T-helper 1 cell treated with Interleukin-12 subunit alpha and Interleukin-12 subunit beta and Interleukin-4 antibody, amounts not matched to agents 30 μg/mL and 1 μg/mL, for 36 hours (primary cell): ENCODE results near the gene MID2.
"Not testable (repeated sequence)": the region's sequence is repeated elsewhere in the genome, so short reads cannot be mapped to it uniquely, and the experiment has no call there.

Experiments used
- H3K27ac Mint-ChIP-seq: one replicate; pipeline ENCODE4 v1.8.0; 2021; ENCODE audit warnings: mild to moderate bottlenecking, mixed read lengths
- H3K27me3 Mint-ChIP-seq: one replicate; pipeline ENCODE4 v1.8.0; 2021; ENCODE audit warnings: low read depth, mixed read lengths
- H3K36me3 Mint-ChIP-seq: one replicate; pipeline ENCODE4 v1.8.0; 2021; ENCODE audit warnings: low read depth, mixed read lengths
- H3K4me1 Mint-ChIP-seq: one replicate; pipeline ENCODE4 v1.8.0; 2021; ENCODE audit warnings: low read depth, mixed read lengths
- H3K4me3 Mint-ChIP-seq: one replicate; pipeline ENCODE4 v1.8.0; 2021; ENCODE audit warnings: mild to moderate bottlenecking, moderate library complexity, mixed read lengths
- H3K9me3 Mint-ChIP-seq: one replicate; pipeline ENCODE4 v1.8.0; 2021; ENCODE audit warnings: mixed read lengths

MID2 gene

GRCh38 chrX:107829878-107830277 is 4.2 kb downstream of the MID2 start:
- Mint-ChIP-seq H3K27ac (no peak overlapping the region), H3K36me3 (no peaks in the 10 kb centered on the region), H3K4me1 (peaks cover 15% of the 10 kb centered on the region), H3K27me3 (peaks cover 6% of the 10 kb centered on the region), H3K9me3 (no peaks in the 10 kb centered on the region), H3K4me3 (no peak overlapping the region)

DNA sequence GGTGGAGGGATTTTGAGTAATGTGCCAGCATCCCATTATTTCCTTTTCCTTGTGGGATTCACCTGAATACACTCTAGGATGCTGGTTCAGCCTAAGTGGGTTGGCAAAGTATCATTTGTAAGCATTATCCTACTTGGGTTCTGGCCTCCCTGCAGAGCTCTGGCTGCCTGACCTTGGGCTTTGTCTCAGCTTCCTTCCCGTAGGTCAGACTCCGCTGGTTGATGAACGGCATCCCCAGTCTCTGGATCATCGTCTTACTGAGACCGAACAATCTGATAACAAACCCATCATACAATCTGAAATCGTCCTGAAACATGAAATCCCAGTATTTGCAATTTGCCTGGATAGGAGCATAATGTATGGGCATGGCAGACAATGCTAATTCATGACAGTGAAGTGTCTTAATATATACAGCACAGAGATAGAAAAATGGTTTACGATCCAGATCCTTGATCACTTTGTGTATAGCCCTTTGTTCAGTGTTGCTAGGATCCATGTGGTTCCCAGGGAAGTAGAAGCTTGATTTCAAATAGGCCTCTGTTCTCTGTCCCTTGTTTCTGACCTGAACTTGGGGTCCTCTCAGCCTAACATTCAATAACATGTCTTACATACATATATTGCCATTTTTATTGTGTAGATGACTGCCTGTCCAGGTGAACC is 5.5 kb downstream of the MID2 start:
- H3K9me3 Mint-ChIP-seq = no peaks in the 10 kb centered on the region
- H3K36me3 Mint-ChIP-seq = no peaks in the 10 kb centered on the region
- H3K4me1 Mint-ChIP-seq = peaks cover 9% of the 10 kb centered on the region

GRCh38 chrX:107834275-107835201 is 8.9 kb downstream of the MID2 start:
- Mint-ChIP-seq H3K27me3 (peaks cover 3% of the 10 kb centered on the region), H3K27ac (no peak overlapping the region), H3K4me1 (no peaks in the 10 kb centered on the region), H3K9me3 (no peaks in the 10 kb centered on the region), H3K4me3 (no peak overlapping the region), H3K36me3 (no peaks in the 10 kb centered on the region)

More for the DNA sequence above, 5.5 kb downstream of the MID2 start:
- Mint-ChIP-seq H3K27ac (no peak overlapping the region), H3K4me3 (no peak overlapping the region), H3K27me3 (no peaks in the 10 kb centered on the region)

GRCh38 chrX:107836958-107837357 is 11.3 kb downstream of the MID2 start:
- Mint-ChIP-seq H3K9me3 (no peaks in the 10 kb centered on the region), H3K4me3 (no peak overlapping the region), H3K36me3 (no peaks in the 10 kb centered on the region), H3K27me3 (peaks cover 3% of the 10 kb centered on the region), H3K4me1 (no peaks in the 10 kb centered on the region), H3K27ac (no peak overlapping the region)

GRCh38 chrX:107840971-107841370 is 15.3 kb downstream of the MID2 start:
- Mint-ChIP-seq H3K27ac (no peak overlapping the region), H3K36me3 (no peaks in the 10 kb centered on the region), H3K4me3 (no peak overlapping the region), H3K4me1 (no peaks in the 10 kb centered on the region), H3K27me3 (peaks cover 3% of the 10 kb centered on the region), H3K9me3 (no peaks in the 10 kb centered on the region)

GRCh38 chrX:107842715-107843400 is 17.2 kb downstream of the MID2 start:
- Mint-ChIP-seq H3K4me3 (no peak overlapping the region), H3K36me3 (no peaks in the 10 kb centered on the region), H3K4me1 (no peaks in the 10 kb centered on the region), H3K27ac (no peak overlapping the region), H3K27me3 (no peaks in the 10 kb centered on the region), H3K9me3 (no peaks in the 10 kb centered on the region)

GRCh38 chrX:107845625-107846024 is 20.0 kb downstream of the MID2 start:
- H3K27ac Mint-ChIP-seq = no peak overlapping the region
- no peak overlapping the region for H3K4me3 Mint-ChIP-seq
- no peaks in the 10 kb centered on the region for H3K4me1 Mint-ChIP-seq
- no peaks in the 10 kb centered on the region for H3K36me3 Mint-ChIP-seq
- no peaks in the 10 kb centered on the region for H3K27me3 Mint-ChIP-seq
- no peaks in the 10 kb centered on the region for H3K9me3 Mint-ChIP-seq

DNA sequence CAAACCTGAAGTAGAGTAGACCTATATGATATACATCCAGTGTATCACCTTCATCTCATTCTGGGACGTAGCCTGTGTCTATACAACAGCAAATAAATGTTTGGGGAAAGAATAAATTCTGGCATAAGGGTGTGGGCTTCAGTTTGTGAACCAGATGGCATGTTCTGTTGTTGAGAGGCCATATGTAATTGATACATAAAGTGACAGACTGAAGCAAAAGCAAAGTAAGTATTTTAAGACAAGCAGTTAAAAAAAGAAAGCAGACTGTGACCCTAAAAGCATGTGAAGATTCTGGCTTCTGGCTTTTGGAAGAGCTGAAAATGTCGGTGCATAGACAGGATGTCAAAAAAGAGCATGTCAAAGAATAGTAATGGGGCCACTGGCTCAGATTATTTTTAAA is 22.9 kb downstream of the MID2 start:
- Mint-ChIP-seq H3K4me1 (no peaks in the 10 kb centered on the region), H3K4me3 (no peak overlapping the region), H3K27ac (no peak overlapping the region), H3K36me3 (no peaks in the 10 kb centered on the region), H3K9me3 (no peaks in the 10 kb centered on the region), H3K27me3 (no peaks in the 10 kb centered on the region)

- no peak overlapping the region for H3K4me3 Mint-ChIP-seq
- H3K9me3 Mint-ChIP-seq = no peaks in the 10 kb centered on the region
- no peak overlapping the region for H3K27ac Mint-ChIP-seq
Measured at GRCh38 chrX:107849747-107850421, 24.2 kb downstream of the MID2 start.

DNA sequence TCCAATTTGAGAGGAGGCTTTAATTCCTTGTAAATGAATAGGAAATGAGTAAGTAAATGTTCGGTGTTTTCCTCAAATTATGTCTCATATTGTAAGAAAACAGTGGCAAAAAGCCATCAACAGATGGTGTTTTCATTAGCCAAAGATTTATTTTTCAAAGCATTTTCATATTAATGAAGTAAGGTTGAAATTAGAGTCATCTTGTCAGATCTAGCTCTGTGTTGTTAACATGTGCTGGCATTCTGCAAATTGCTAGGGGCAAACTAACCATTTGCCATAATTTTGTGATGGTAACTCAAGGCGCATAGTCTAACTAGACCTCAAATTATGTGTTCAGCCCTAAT is 24.7 kb downstream of the MID2 start:
- no peaks in the 10 kb centered on the region for H3K4me1 Mint-ChIP-seq
- no peak overlapping the region for H3K27ac Mint-ChIP-seq
- H3K4me3 Mint-ChIP-seq = no peak overlapping the region
- no peaks in the 10 kb centered on the region for H3K27me3 Mint-ChIP-seq
- H3K36me3 Mint-ChIP-seq = no peaks in the 10 kb centered on the region
- H3K9me3 Mint-ChIP-seq = no peaks in the 10 kb centered on the region

More at GRCh38 chrX:107849747-107850421, 24.2 kb downstream of the MID2 start:
- H3K27me3 Mint-ChIP-seq = no peaks in the 10 kb centered on the region
- no peaks in the 10 kb centered on the region for H3K36me3 Mint-ChIP-seq
- H3K4me1 Mint-ChIP-seq = no peaks in the 10 kb centered on the region

DNA sequence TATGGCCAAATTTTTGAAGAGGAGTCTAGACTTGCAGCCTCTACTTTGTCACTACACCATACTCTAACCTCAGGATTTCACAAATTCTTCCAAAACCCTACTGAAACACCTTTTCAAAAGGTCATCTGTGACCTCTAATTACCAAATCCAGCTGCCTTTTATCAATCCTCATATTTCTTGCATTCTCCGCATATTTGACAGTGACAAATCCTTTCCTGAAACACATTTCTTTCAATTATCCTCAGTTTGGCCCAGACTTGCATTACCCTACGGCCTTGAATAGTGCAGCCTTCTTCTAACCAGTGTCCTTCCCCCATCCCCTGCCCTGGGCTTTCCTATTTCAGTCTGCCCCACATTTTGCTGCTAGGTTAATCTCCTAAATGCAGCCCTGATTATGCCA is 25.5 kb downstream of the MID2 start:
- Mint-ChIP-seq H3K9me3 (no peaks in the 10 kb centered on the region), H3K27ac (no peak overlapping the region), H3K4me1 (no peaks in the 10 kb centered on the region), H3K27me3 (no peaks in the 10 kb centered on the region), H3K4me3 (no peak overlapping the region), H3K36me3 (no peaks in the 10 kb centered on the region)

DNA sequence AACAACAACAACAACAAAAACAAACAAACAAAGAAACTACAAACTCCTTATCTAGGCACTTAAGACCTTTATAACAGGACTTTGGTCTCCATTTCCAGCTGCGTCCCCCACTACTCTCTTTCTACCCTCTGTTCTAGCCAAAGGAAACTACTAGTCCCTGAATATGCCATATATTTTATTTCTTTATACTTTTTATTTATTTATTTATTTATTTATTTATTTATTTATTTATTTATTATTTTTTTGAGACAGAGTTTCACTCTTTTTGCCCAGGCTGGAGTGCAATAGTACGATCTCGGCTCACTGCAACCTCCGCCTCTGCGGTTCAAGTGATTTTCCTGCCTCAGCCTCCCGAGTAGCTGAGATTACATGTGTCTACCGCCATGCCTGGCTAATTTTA is 26.0 kb downstream of the MID2 start:
- H3K36me3 Mint-ChIP-seq, H3K4me3 Mint-ChIP-seq, H3K27ac Mint-ChIP-seq, H3K27me3 Mint-ChIP-seq, H3K9me3 Mint-ChIP-seq, H3K4me1 Mint-ChIP-seq: not testable (repeated sequence)

GRCh38 chrX:107856289-107856688 is 30.6 kb downstream of the MID2 start:
- H3K9me3 Mint-ChIP-seq = no peaks in the 10 kb centered on the region
- H3K4me1 Mint-ChIP-seq = no peaks in the 10 kb centered on the region
- no peaks in the 10 kb centered on the region for H3K27me3 Mint-ChIP-seq
- no peak overlapping the region for H3K27ac Mint-ChIP-seq
- H3K4me3 Mint-ChIP-seq = no peak overlapping the region
- H3K36me3 Mint-ChIP-seq = no peaks in the 10 kb centered on the region

- not testable (repeated sequence) for H3K4me3 Mint-ChIP-seq, H3K36me3 Mint-ChIP-seq, H3K27me3 Mint-ChIP-seq, H3K9me3 Mint-ChIP-seq, H3K27ac Mint-ChIP-seq, H3K4me1 Mint-ChIP-seq
Measured at GRCh38 chrX:107857041-107857440, 31.4 kb downstream of the MID2 start.
